NCI-H2171 (cell line): Measurements from ENCODE around the gene CRK.

Experiments used
- DNase-seq: peaks from one replicate; lab custom pipeline; 2025; lab: John Stamatoyannopoulos, UW

CRK gene

GRCh38 chr17:1486802-1487695 lies 31.0 kb upstream of the CRK start:
- DNase-seq, result peak; percentile 80

- DNase-seq, result peak; percentile 36
Measured at GRCh38 chr17:1485423-1486376, 29.7 kb upstream of the CRK start.

GRCh38 chr17:1484676-1485422 lies 28.8 kb upstream of the CRK start:
- peak; percentile 46 for DNase-seq

GRCh38 chr17:1484060-1484535 lies 28.1 kb upstream of the CRK start:
- no peak for DNase-seq

- no peak for DNase-seq
Measured at GRCh38 chr17:1482680-1483079, 26.6 kb upstream of the CRK start.

- DNase-seq, result no peak
Measured at GRCh38 chr17:1481736-1482135, 25.7 kb upstream of the CRK start.

- DNase-seq, result no peak
Measured at GRCh38 chr17:1480747-1481465, 24.9 kb upstream of the CRK start.

GRCh38 chr17:1478418-1478817 lies 22.4 kb upstream of the CRK start:
- DNase-seq, result no peak

GRCh38 chr17:1475321-1475854 lies 19.4 kb upstream of the CRK start:
- no peak for DNase-seq

- DNase-seq, result no peak
Measured at GRCh38 chr17:1474402-1475189, 18.6 kb upstream of the CRK start.

GRCh38 chr17:1473841-1474240 lies 17.8 kb upstream of the CRK start:
- no peak for DNase-seq

GRCh38 chr17:1473170-1473569 lies 17.1 kb upstream of the CRK start:
- no peak for DNase-seq

- DNase-seq, result no peak
Measured at GRCh38 chr17:1471911-1472821, 16.1 kb upstream of the CRK start.

GRCh38 chr17:1471490-1471889 lies 15.5 kb upstream of the CRK start:
- DNase-seq, result no peak

- DNase-seq, result no peak
Measured at GRCh38 chr17:1470755-1471462, 14.9 kb upstream of the CRK start.

GRCh38 chr17:1470071-1470754 lies 14.2 kb upstream of the CRK start:
- DNase-seq, result no peak

GRCh38 chr17:1469231-1469852 lies 13.3 kb upstream of the CRK start:
- no peak for DNase-seq
